Muscle layer of duodenum (tissue), 2 donors: Measurements from ENCODE around the gene CFAP61.
"Not testable (repeated sequence)": the region's sequence is repeated elsewhere in the genome, so short reads cannot be mapped to it uniquely, and the experiment has no call there.

Source experiments
- H3K27ac ChIP-seq: one replicate; pipeline ENCODE4 v1.7.0; 2013; ENCODE audit warnings: mild to moderate bottlenecking, low read length
- H3K27me3 ChIP-seq: one replicate; pipeline ENCODE4 v1.7.0; 2013; ENCODE audit warnings: low read depth, mild to moderate bottlenecking, control low read depth, low read length
- H3K36me3 ChIP-seq, 2 donors: one replicate each; pipeline ENCODE4 v1.7.0; 2013; ENCODE audit warnings: low read length in 2 of 2, control low read depth in 1 of 2, mild to moderate bottlenecking in 1 of 2; ENCODE audit not compliant: insufficient read depth in 2 of 2, control insufficient read depth in 1 of 2
- H3K4me1 ChIP-seq, 2 donors: one replicate each; pipeline ENCODE4 v1.7.0; 2013; ENCODE audit warnings: low read length in 2 of 2, mild to moderate bottlenecking in 2 of 2, control low read depth in 1 of 2, moderate library complexity in 1 of 2; ENCODE audit not compliant: insufficient read depth in 2 of 2, control insufficient read depth in 1 of 2
- H3K4me3 ChIP-seq, 2 donors: one replicate each; pipeline ENCODE4 v1.7.0; 2013; ENCODE audit warnings: low read length in 2 of 2, low read depth in 1 of 2, mild to moderate bottlenecking in 1 of 2
- H3K9me3 ChIP-seq, 2 donors: one replicate each; pipeline ENCODE4 v1.7.0; 2013; ENCODE audit warnings: low read length in 2 of 2, control low read depth in 1 of 2, mild to moderate bottlenecking in 1 of 2; ENCODE audit not compliant: control insufficient read depth in 1 of 2
- donor health status: healthy.

The CFAP61 gene

GRCh38 chr20:20092827-20093226 lies 40.5 kb downstream of the CFAP61 start:
- Histone ChIP-seq H3K27me3 (no peaks in the 10 kb centered on the region), H3K9me3 (no peaks in the 10 kb centered on the region), H3K4me1 (no peaks in the 10 kb centered on the region), H3K4me3 (no peak overlapping the region), H3K27ac (no peak overlapping the region), H3K36me3 (no peaks in the 10 kb centered on the region)

GRCh38 chr20:20094410-20094809 lies 42.1 kb downstream of the CFAP61 start:
- Histone ChIP-seq H3K36me3 (no peaks in the 10 kb centered on the region), H3K27ac (no peak overlapping the region), H3K9me3 (no peaks in the 10 kb centered on the region)

GRCh38 chr20:20095114-20095872 lies 43.0 kb downstream of the CFAP61 start:
- H3K9me3 ChIP-seq, result no peaks in the 10 kb centered on the region
- H3K4me3 ChIP-seq, result no peak overlapping the region
- no peaks in the 10 kb centered on the region for H3K27me3 ChIP-seq
- no peak overlapping the region for H3K27ac ChIP-seq
- H3K36me3 ChIP-seq, result no peaks in the 10 kb centered on the region
- no peaks in the 10 kb centered on the region for H3K4me1 ChIP-seq

More at GRCh38 chr20:20094410-20094809, 42.1 kb downstream of the CFAP61 start:
- Histone ChIP-seq H3K4me1 (no peaks in the 10 kb centered on the region), H3K27me3 (no peaks in the 10 kb centered on the region), H3K4me3 (no peak overlapping the region)

GRCh38 chr20:20096421-20096820 lies 44.1 kb downstream of the CFAP61 start:
- no peak overlapping the region for H3K27ac ChIP-seq
- H3K4me3 ChIP-seq, result no peak overlapping the region
- no peaks in the 10 kb centered on the region for H3K9me3 ChIP-seq
- no peaks in the 10 kb centered on the region for H3K27me3 ChIP-seq
- H3K36me3 ChIP-seq, result no peaks in the 10 kb centered on the region
- H3K4me1 ChIP-seq, result no peaks in the 10 kb centered on the region

GRCh38 chr20:20100881-20101280 lies 48.5 kb downstream of the CFAP61 start:
- Histone ChIP-seq H3K9me3 (peaks cover 0 to 3% of the 10 kb centered on the region in 2 donors), H3K4me1 (no peaks in the 10 kb centered on the region), H3K27me3 (no peaks in the 10 kb centered on the region), H3K4me3 (no peak overlapping the region), H3K27ac (no peak overlapping the region), H3K36me3 (no peaks in the 10 kb centered on the region)

- H3K27me3 ChIP-seq, result no peaks in the 10 kb centered on the region
- H3K4me1 ChIP-seq, result no peaks in the 10 kb centered on the region
- H3K27ac ChIP-seq, result no peak overlapping the region
- no peak overlapping the region for H3K4me3 ChIP-seq
- no peaks in the 10 kb centered on the region for H3K36me3 ChIP-seq
- H3K9me3 ChIP-seq, result peaks cover 0 to 3% of the 10 kb centered on the region in 2 donors
These were observed 49.8 kb downstream of the CFAP61 start for GRCh38 chr20:20102163-20102562.

- Histone ChIP-seq H3K36me3 (no peaks in the 10 kb centered on the region), H3K27ac (no peak overlapping the region), H3K9me3 (peaks cover 0 to 3% of the 10 kb centered on the region in 2 donors), H3K4me1 (no peaks in the 10 kb centered on the region), H3K27me3 (no peaks in the 10 kb centered on the region), H3K4me3 (no peak overlapping the region)
These were observed 50.5 kb downstream of the CFAP61 start for GRCh38 chr20:20102716-20103258.

GRCh38 chr20:20103486-20103885 lies 51.2 kb downstream of the CFAP61 start:
- Histone ChIP-seq H3K27me3 (no peaks in the 10 kb centered on the region), H3K4me3 (no peak overlapping the region), H3K4me1 (no peaks in the 10 kb centered on the region), H3K27ac (no peak overlapping the region), H3K36me3 (no peaks in the 10 kb centered on the region), H3K9me3 (peaks cover 0 to 3% of the 10 kb centered on the region in 2 donors)

- H3K4me1 ChIP-seq, H3K9me3 ChIP-seq, H3K27ac ChIP-seq, H3K27me3 ChIP-seq, H3K36me3 ChIP-seq, H3K4me3 ChIP-seq: not testable (repeated sequence)
These were observed 70.9 kb downstream of the CFAP61 start for GRCh38 chr20:20123187-20123586.

GRCh38 chr20:20130399-20130798 lies 78.1 kb downstream of the CFAP61 start:
- Histone ChIP-seq H3K27me3 (no peaks in the 10 kb centered on the region), H3K36me3 (no peaks in the 10 kb centered on the region), H3K27ac (no peak overlapping the region), H3K4me3 (no peak overlapping the region), H3K4me1 (no peaks in the 10 kb centered on the region), H3K9me3 (peaks cover 4 to 11% of the 10 kb centered on the region in 2 donors)

- H3K36me3 ChIP-seq, result no peaks in the 10 kb centered on the region
- H3K9me3 ChIP-seq, result peaks cover 4 to 16% of the 10 kb centered on the region in 2 donors
- no peaks in the 10 kb centered on the region for H3K4me1 ChIP-seq
- no peak overlapping the region for H3K27ac ChIP-seq
- no peaks in the 10 kb centered on the region for H3K27me3 ChIP-seq
- H3K4me3 ChIP-seq, result no peak overlapping the region
These were observed 82.7 kb downstream of the CFAP61 start for GRCh38 chr20:20134941-20135575.
